ENCODE measurements around the gene MTX3. TPM values are rescaled to one million over a fixed set of nuclear protein-coding genes. Genes with fewer than 3 reads are reported as not detected.
A peak's percentile ranks its signal among the peaks of the same experiment; 100 is the strongest.

The MTX3 gene
- total and polyA plus RNA-seq, 2 experiments from 2014 or later = 7.3 to 16.7 TPM

DNA sequence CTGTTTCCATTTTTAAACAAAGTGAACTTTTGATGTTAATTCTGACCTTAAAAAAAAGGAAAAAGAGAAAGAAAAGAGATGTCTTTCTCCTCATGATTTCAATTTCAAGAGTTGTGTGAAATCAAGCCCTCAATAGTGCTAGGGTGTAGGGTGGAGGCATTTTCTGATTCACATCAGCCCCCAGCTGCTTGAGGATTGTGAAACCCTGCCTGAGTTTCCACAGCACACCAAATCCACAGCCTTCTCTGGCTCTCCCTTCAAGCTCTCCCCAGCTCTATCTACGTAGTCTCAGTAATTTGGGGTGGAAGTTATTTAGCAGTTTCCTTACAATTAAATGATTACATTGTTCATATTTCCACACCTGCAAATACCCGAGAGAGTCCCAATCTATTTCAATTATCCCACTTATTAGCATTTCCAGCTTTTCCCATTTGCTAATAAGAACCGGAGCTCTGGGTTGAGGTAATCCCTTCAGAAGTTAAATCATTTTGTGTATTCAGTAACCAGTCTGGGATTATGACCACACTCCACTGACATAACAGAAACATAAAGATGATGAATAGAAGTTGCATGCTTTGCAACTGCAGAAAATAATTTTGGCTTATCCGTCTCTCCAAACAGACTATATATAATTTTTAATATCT, 54.9 kb downstream of the MTX3 start:
- DNase-seq (ENCODE audit: low read depth in 1 of 2, low spot score in 1 of 2) = peak in 1 of 2 donors; percentile 68
- H3K4me3 ChIP-seq = no peak overlapping the region
- no peaks in the 10 kb centered on the region for H3K9me3 ChIP-seq (ENCODE audit: low read depth)
- no peak overlapping the region for H3K27ac ChIP-seq
- H3K27me3 ChIP-seq = no peaks in the 10 kb centered on the region
- no peaks in the 10 kb centered on the region for H3K36me3 ChIP-seq
- TF ChIP-seq, protein P1, sequence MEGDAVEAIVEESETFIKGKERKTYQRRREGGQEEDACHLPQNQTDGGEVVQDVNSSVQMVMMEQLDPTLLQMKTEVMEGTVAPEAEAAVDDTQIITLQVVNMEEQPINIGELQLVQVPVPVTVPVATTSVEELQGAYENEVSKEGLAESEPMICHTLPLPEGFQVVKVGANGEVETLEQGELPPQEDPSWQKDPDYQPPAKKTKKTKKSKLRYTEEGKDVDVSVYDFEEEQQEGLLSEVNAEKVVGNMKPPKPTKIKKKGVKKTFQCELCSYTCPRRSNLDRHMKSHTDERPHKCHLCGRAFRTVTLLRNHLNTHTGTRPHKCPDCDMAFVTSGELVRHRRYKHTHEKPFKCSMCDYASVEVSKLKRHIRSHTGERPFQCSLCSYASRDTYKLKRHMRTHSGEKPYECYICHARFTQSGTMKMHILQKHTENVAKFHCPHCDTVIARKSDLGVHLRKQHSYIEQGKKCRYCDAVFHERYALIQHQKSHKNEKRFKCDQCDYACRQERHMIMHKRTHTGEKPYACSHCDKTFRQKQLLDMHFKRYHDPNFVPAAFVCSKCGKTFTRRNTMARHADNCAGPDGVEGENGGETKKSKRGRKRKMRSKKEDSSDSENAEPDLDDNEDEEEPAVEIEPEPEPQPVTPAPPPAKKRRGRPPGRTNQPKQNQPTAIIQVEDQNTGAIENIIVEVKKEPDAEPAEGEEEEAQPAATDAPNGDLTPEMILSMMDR (IDR thresholded peaks at IDR 0.05; ENCODE audit: low read depth, low read length) = no peak
- no peaks in the 10 kb centered on the region for H3K4me1 ChIP-seq (ENCODE audit: low read depth)

DNA sequence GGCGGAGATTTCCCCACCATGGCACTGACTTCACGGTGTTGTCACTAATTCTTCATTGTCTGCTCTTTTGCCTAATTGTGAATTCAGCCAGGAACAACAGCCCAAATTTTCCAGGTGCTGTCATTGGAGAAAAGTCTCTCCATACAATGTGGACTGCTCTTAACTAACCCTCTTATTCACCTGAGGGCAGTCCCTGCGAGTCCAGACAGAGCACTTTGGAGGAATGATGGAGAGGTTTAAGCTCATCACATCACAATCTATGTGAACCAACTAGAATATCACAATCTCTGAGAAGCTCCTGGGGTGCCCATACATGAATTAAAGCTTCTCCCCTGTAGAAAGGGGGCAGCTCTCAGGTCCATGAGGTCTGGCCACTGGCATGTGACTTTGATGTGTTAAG, 56.4 kb downstream of the MTX3 start:
- TF ChIP-seq, protein P1 (IDR thresholded peaks at IDR 0.05; ENCODE audit: low read depth, low read length) = no peak
- Histone ChIP-seq H3K27ac (no peak overlapping the region), H3K4me3 (no peak overlapping the region), H3K4me1 (ENCODE audit: low read depth) (no peaks in the 10 kb centered on the region), H3K9me3 (ENCODE audit: low read depth) (no peaks in the 10 kb centered on the region), H3K36me3 (no peaks in the 10 kb centered on the region), H3K27me3 (no peaks in the 10 kb centered on the region)
- no peak for DNase-seq (ENCODE audit: low read depth in 1 of 2, low spot score in 1 of 2)

DNA sequence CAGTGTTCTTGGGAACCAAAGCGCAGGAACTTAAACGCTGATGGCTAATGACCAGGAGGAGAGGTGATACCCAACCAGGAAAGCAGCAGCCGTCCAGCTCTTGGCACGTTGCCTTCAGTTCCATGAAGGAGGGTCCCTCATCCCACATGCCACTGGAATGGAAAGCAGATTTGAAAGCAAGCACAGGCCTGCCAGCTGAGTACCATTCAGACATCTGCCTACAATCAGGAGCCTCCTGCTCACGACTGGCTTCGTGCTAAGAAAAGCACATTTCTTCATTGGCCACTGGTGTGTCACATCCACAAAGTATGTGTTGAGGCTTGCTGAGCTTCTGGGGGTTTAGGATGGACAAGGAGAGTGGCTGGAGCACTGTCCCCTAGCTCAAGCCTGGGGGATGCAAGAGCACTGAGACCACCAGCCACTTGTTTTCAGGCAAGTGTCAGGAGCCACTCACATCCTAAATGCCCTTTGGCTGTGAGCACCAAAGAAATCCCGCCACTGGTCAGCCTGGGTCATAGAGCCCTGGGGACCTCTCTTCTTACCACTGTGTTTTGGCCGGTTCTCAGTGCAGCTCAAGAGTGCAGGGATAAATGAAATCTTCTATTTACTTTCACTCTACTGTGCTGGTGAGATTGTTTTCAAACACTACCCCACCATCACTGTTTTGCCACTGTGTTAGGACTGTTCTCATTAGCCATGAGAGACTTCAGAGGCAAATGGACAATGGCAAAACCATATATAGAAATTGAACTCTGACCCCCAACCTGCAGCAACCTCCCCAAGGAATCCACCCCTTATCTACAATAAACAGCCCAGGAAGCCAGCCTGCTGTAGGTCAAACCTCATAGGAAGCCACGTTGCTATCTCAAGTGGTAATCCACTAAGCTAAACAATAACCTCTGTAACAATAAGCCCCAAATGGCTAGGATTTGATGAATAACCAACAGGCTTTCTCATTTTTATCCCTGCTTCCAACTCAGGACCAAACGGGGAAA, 58.3 kb downstream of the MTX3 start:
- Histone ChIP-seq H3K9me3 (ENCODE audit: low read depth) (no peaks in the 10 kb centered on the region), H3K4me1 (ENCODE audit: low read depth) (no peaks in the 10 kb centered on the region), H3K27ac (no peak overlapping the region), H3K4me3 (no peak overlapping the region), H3K36me3 (no peaks in the 10 kb centered on the region), H3K27me3 (no peaks in the 10 kb centered on the region)
- TF ChIP-seq, protein P1 (IDR thresholded peaks at IDR 0.05; ENCODE audit: low read depth, low read length) = no peak
- no peak for DNase-seq (ENCODE audit: low read depth in 1 of 2, low spot score in 1 of 2)

DNA sequence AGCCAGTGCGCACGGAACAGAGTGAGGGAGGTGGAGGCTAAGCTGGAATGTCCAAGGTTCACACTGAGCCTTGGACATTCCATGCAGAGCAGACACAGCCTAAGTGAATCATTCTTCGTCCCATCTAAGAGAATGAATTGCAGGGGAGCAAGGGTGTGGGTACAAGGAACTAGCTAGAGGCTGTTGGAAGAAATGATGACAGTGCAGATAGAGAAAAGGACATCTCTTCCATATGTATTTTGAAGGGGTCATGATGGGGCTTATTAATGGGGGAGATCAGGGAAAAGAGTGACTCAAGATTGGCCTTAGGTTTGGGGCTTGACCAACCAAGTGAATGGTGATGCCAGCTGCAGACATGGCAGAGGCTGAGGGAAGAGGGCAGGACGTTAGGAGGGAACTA, 59.2 kb downstream of the MTX3 start:
- H3K4me1 ChIP-seq (ENCODE audit: low read depth) = no peaks in the 10 kb centered on the region
- no peak overlapping the region for H3K27ac ChIP-seq
- DNase-seq (ENCODE audit: low read depth in 1 of 2, low spot score in 1 of 2) = no peak
- no peaks in the 10 kb centered on the region for H3K27me3 ChIP-seq
- H3K9me3 ChIP-seq (ENCODE audit: low read depth) = no peaks in the 10 kb centered on the region
- H3K36me3 ChIP-seq = no peaks in the 10 kb centered on the region
- TF ChIP-seq, protein P1 (IDR thresholded peaks at IDR 0.05; ENCODE audit: low read depth, low read length) = no peak
- H3K4me3 ChIP-seq = no peak overlapping the region

DNA sequence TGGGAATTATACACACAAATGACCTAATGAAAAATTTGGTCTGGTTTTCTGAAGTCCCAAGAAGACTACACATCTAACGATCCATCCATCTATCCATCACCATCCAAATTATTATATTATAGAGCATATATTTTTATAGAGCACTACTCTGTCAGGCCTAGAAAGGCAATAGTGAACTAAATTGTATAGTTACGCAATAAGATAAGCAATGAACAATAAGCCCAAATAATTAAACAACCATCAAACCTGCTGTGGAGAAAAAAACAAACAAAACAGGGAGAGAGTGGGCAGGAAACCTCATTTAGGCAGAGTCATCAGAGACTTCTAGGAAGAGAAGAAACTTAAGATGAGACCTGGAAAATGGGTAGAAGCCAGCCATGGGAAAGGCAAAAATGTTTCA, 59.7 kb downstream of the MTX3 start:
- H3K4me3 ChIP-seq = no peak overlapping the region
- H3K9me3 ChIP-seq (ENCODE audit: low read depth) = no peaks in the 10 kb centered on the region
- H3K27ac ChIP-seq = no peak overlapping the region
- no peaks in the 10 kb centered on the region for H3K27me3 ChIP-seq
- no peaks in the 10 kb centered on the region for H3K36me3 ChIP-seq
- no peaks in the 10 kb centered on the region for H3K4me1 ChIP-seq (ENCODE audit: low read depth)
- DNase-seq (ENCODE audit: low read depth in 1 of 2, low spot score in 1 of 2) = no peak
- TF ChIP-seq, protein P1 (IDR thresholded peaks at IDR 0.05; ENCODE audit: low read depth, low read length) = no peak
